Endothelial cell of umbilical vein (primary cell): ENCODE measurements around the gene NAXD. TPM values are rescaled to one million over a fixed set of nuclear protein-coding genes. Genes with fewer than 3 reads are reported as not detected.
"Not testable (repeated sequence)": the region's sequence is repeated elsewhere in the genome, so short reads cannot be mapped to it uniquely, and the experiment has no call there.

Experiments
- BruUV-seq: library from RNA; stranded (reverse); fragments of 400-500 nt; replicated peaks from 2 replicates; lab custom pipeline; 2021; lab: Mats Ljungman, UMichigan
- CTCF ChIA-PET: fragments of 300-600, 350-600 bp; sonication (Branson Sonifier 250); formaldehyde crosslinking; loops from one replicate; lab custom pipeline; 2021; ENCODE audit warnings: antibody characterized with exemption, inconsistent platforms; lab: Charles Lee
- POLR2A ChIA-PET: fragments of 300-600, 350-600 bp; sonication (Branson Sonifier 250); formaldehyde crosslinking; loops from one replicate; lab custom pipeline; 2021; ENCODE audit warnings: antibody characterized with exemption, inconsistent platforms; lab: Charles Lee
- DNase-seq: peaks from one replicate; pipeline ENCODE4 v3.0.0-alpha.2; 2011; ENCODE audit warnings: low read depth, low spot score
- FAIRE-seq: peaks from 2 replicates; lab custom pipeline; 2011; peaks lifted over from hg19 to GRCh38; lab: Jason Lieb, UNC
- H2AFZ ChIP-seq: 2 replicates; pipeline ENCODE4 v1.6.0; 2012; ENCODE audit warnings: low read depth, low read length, control low read depth, inconsistent platforms
- H3K27ac ChIP-seq: 2 replicates; pipeline ENCODE4 v1.5.1; 2011; ENCODE audit warnings: low read depth, mild to moderate bottlenecking, control low read depth, low read length, moderate library complexity; ENCODE audit not compliant: insufficient read depth
- H3K27me3 ChIP-seq, 2 experiments: 2 replicates each; pipeline versions ENCODE4 v1.6.0 to v1.6.1; 2011; ENCODE audit warnings: low read length in 2 of 2, mixed read lengths in 1 of 2; ENCODE audit not compliant: control insufficient read depth in 2 of 2, insufficient read depth in 2 of 2
- H3K36me3 ChIP-seq, 2 experiments: 2 replicates in 1 of 2; 3 replicates in 1 of 2; pipeline ENCODE4 v1.5.1; 2011; ENCODE audit warnings: low read length in 2 of 2, mild to moderate bottlenecking in 1 of 2, moderate library complexity in 1 of 2; ENCODE audit not compliant: control insufficient read depth in 2 of 2, insufficient read depth in 2 of 2; ENCODE audit errors: extremely low read depth in 1 of 2
- H3K4me1 ChIP-seq: 3 replicates; pipeline ENCODE4 v1.5.1; 2011; ENCODE audit warnings: mild to moderate bottlenecking, low read length; ENCODE audit not compliant: control insufficient read depth, insufficient read depth; ENCODE audit errors: extremely low read depth
- H3K4me2 ChIP-seq: 2 replicates; pipeline ENCODE4 v1.6.1; 2011; ENCODE audit warnings: low read length, control low read depth, mixed read lengths; ENCODE audit not compliant: insufficient read depth
- H3K4me3 ChIP-seq, 3 experiments: fragments of 200-600 bp in 1 of 3; sonication (generic), shearing (Covaris generic) in 1 of 3; replicated peaks in 1 of 3; 2 replicates each; pipeline ENCODE4 v1.5.1; 2011 to 2016; ENCODE audit warnings: control low read depth in 3 of 3, low read length in 3 of 3, mild to moderate bottlenecking in 2 of 3, inconsistent platforms in 1 of 3, low read depth in 1 of 3, moderate library complexity in 1 of 3; ENCODE audit not compliant: insufficient read depth in 1 of 3
- H3K79me2 ChIP-seq: 2 replicates; pipeline ENCODE4 v1.6.0; 2012; ENCODE audit warnings: low read length, inconsistent platforms; ENCODE audit not compliant: control insufficient read depth, insufficient read depth
- H3K9ac ChIP-seq: replicated peaks from 2 replicates; pipeline ENCODE3; 2011; ENCODE audit warnings: low read length, control low read depth; ENCODE audit not compliant: insufficient read depth; ENCODE audit errors: extremely low read depth
- H3K9me1 ChIP-seq: replicated peaks from 3 replicates; pipeline ENCODE4 v1.6.0; 2011; ENCODE audit warnings: mild to moderate bottlenecking, low read length; ENCODE audit not compliant: control insufficient read depth, insufficient read depth; ENCODE audit errors: extremely low read depth
- H3K9me3 ChIP-seq: replicated peaks from 2 replicates; pipeline ENCODE4 v1.5.1; 2012; ENCODE audit warnings: low read length, inconsistent platforms; ENCODE audit not compliant: control insufficient read depth, insufficient read depth
- H4K20me1 ChIP-seq: replicated peaks from 2 replicates; pipeline ENCODE3; 2011; ENCODE audit warnings: mild to moderate bottlenecking, low read length; ENCODE audit not compliant: control insufficient read depth, insufficient read depth; ENCODE audit errors: extremely low read depth
- EZH2 ChIP-seq: IDR thresholded peaks from 2 replicates; pipeline ENCODE4 v1.6.1; 2012; ENCODE audit warnings: borderline replicate concordance, low read depth, mild to moderate bottlenecking, moderate library complexity, low read length, inconsistent platforms; ENCODE audit not compliant: severe bottlenecking
- FOS ChIP-seq: IDR thresholded peaks from 2 replicates; pipeline ENCODE4 v1.6.1; 2011; ENCODE audit warnings: mild to moderate bottlenecking, low read length, moderate library complexity, borderline replicate concordance; ENCODE audit not compliant: insufficient read depth
- GATA2 ChIP-seq: IDR thresholded peaks from 2 replicates; pipeline ENCODE4 v1.7.0; 2011; ENCODE audit warnings: low read depth, mild to moderate bottlenecking, moderate library complexity, mixed read lengths, low read length; ENCODE audit not compliant: insufficient read length, insufficient read depth
- JUN ChIP-seq: IDR thresholded peaks from 2 replicates; pipeline ENCODE4 v1.6.1; 2011; ENCODE audit warnings: borderline replicate concordance, low read depth; ENCODE audit not compliant: insufficient read length, insufficient read depth
- MYC ChIP-seq: IDR thresholded peaks from one replicate; pipeline ENCODE4 v1.6.1; 2011; ENCODE audit warnings: mild to moderate bottlenecking, low read depth, low read length
- POLR2A ChIP-seq: IDR thresholded peaks from 2 replicates; pipeline ENCODE4 v1.6.1; 2012; ENCODE audit warnings: low read depth, mild to moderate bottlenecking, control low read depth, low read length
- POLR2AphosphoS5 ChIP-seq: IDR thresholded peaks from 2 replicates; pipeline ENCODE4 v1.6.1; 2012; ENCODE audit warnings: low read depth, mild to moderate bottlenecking, control low read depth, low read length, moderate library complexity; ENCODE audit not compliant: insufficient read depth
- dilution Hi-C: fragments of 300-500 bp; cut with MboI; formaldehyde crosslinking; loops from one replicate; pipeline ENCODE4 v1.15.0; 2019; ENCODE audit warnings: low sequenced_read_pairs; ENCODE audit not compliant: extremely low pct_ligation_motif_present
- intact Hi-C: fragments of 100-400 bp; cut with micrococcal nuclease; formaldehyde crosslinking; loops from one replicate; pipeline ENCODE4 v1.10.0; 2022
- polyA plus RNA-seq, 4 experiments: library from polyadenylated mRNA; depleted of rRNA in 3 of 4; stranded (reverse) in 3 of 4; unstranded in 1 of 4; fragments of >200 nt; gene quantifications; 2 replicates each; pipeline versions ENCODE4 v1.2.1 to v1.2.3, GENCODE V29; 2011 to 2012; ENCODE audit warnings: missing spikeins in 1 of 4
- total RNA-seq: library from RNA; stranded (reverse); gene quantifications from 2 replicates; pipeline ENCODE4 v1.2.3, GENCODE V29; 2021
- TF ChIP-seq, protein P1 (sequence below): IDR thresholded peaks from 2 replicates; pipeline ENCODE4 v1.6.1; 2011; ENCODE audit not compliant: insufficient read depth, insufficient read length
- TF ChIP-seq, protein P2 (sequence below), 2 donors: IDR thresholded peaks; 1 replicate in 1 of 2; 2 replicates in 1 of 2; pipeline ENCODE4 v1.5.1; 2011; ENCODE audit warnings: low read length in 2 of 2, mild to moderate bottlenecking in 2 of 2, moderate library complexity in 2 of 2, control low read depth in 1 of 2, inconsistent platforms in 1 of 2, low read depth in 1 of 2; ENCODE audit not compliant: insufficient read depth in 1 of 2; ENCODE audit errors: extremely low read depth in 1 of 2

The NAXD gene
- total and polyA plus RNA-seq, 2 donors (not counting 3 experiments of a cell fraction or from before 2014, with no cell fraction given): 19.9 to 42.9 TPM

GRCh38 chr13:110630566-110631119 is 15.3 kb downstream of the NAXD start:
- BruUV-seq: no TSS peak
- H2AFZ ChIP-seq: no peak overlapping the region
- POLR2A ChIA-PET: no interaction called here
- H3K4me1 ChIP-seq: no peaks in the 10 kb centered on the region
- H3K36me3 ChIP-seq: peaks cover 6 to 34% of the 10 kb centered on the region in 2 experiments
- H3K9me1 ChIP-seq: no peaks in the 10 kb centered on the region
- peaks cover 49% of the 10 kb centered on the region for H3K79me2 ChIP-seq
- no peaks in the 10 kb centered on the region for H4K20me1 ChIP-seq
- intact Hi-C loops: no loop called here
- no peak overlapping the region for H3K27ac ChIP-seq
- no peaks in the 10 kb centered on the region for H3K27me3 ChIP-seq
- CTCF ChIA-PET: interaction anchor here (1.5 to 1.7 kb wide), 2 partner anchors 8 to 86 kb away, joined by 3 to 4 read pairs; no protein-coding TSS in a partner anchor
- DNase-seq (no peak), FAIRE-seq (no peak)
- no peaks in the 10 kb centered on the region for H3K9me3 ChIP-seq
- dilution Hi-C loops: no loop called here
- no peak overlapping the region for H3K4me3 ChIP-seq
- no peak for TF ChIP-seq POLR2AphosphoS5
- no peak for TF ChIP-seq GATA2
- TF ChIP-seq FOS: no peak
- TF ChIP-seq EZH2: no peak
- TF ChIP-seq, protein P1, sequence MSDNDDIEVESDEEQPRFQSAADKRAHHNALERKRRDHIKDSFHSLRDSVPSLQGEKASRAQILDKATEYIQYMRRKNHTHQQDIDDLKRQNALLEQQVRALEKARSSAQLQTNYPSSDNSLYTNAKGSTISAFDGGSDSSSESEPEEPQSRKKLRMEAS: no peak
- no peak for TF ChIP-seq POLR2A
- TF ChIP-seq, protein P2, sequence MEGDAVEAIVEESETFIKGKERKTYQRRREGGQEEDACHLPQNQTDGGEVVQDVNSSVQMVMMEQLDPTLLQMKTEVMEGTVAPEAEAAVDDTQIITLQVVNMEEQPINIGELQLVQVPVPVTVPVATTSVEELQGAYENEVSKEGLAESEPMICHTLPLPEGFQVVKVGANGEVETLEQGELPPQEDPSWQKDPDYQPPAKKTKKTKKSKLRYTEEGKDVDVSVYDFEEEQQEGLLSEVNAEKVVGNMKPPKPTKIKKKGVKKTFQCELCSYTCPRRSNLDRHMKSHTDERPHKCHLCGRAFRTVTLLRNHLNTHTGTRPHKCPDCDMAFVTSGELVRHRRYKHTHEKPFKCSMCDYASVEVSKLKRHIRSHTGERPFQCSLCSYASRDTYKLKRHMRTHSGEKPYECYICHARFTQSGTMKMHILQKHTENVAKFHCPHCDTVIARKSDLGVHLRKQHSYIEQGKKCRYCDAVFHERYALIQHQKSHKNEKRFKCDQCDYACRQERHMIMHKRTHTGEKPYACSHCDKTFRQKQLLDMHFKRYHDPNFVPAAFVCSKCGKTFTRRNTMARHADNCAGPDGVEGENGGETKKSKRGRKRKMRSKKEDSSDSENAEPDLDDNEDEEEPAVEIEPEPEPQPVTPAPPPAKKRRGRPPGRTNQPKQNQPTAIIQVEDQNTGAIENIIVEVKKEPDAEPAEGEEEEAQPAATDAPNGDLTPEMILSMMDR (IDR thresholded peaks at IDR 0.05; ENCODE audit: extremely low read depth in 1 of 2, insufficient read depth in 1 of 2, low read depth in 1 of 2, low read length in 2 of 2): no peak
- TF ChIP-seq MYC: no peak
- TF ChIP-seq JUN: no peak
- H3K4me2 ChIP-seq: no peak overlapping the region
- no peak overlapping the region for H3K9ac ChIP-seq

- CTCF ChIA-PET: interaction anchor here (1.4 kb wide), 1 partner anchor 16 kb away, joined by 3 read pairs; no protein-coding TSS in a partner anchor
- H3K27ac ChIP-seq, H3K4me2 ChIP-seq, POLR2A ChIA-PET, FAIRE-seq, BruUV-seq, H4K20me1 ChIP-seq, H2AFZ ChIP-seq, intact Hi-C loops, H3K9me3 ChIP-seq, DNase-seq, H3K9me1 ChIP-seq, H3K27me3 ChIP-seq, H3K9ac ChIP-seq, H3K4me3 ChIP-seq, H3K4me1 ChIP-seq, dilution Hi-C loops: not testable (repeated sequence)
- Histone ChIP-seq H3K79me2 (peaks cover 37% of the 10 kb centered on the region), H3K36me3 (peaks cover 15 to 49% of the 10 kb centered on the region in 2 experiments)
Observed at GRCh38 chr13:110632255-110632654, 16.9 kb downstream of the NAXD start.
